GM23338 (cell line): ENCODE results near the gene H2AZ2. TPM values are rescaled to one million over a fixed set of nuclear protein-coding genes. Genes with fewer than 3 reads are reported as not detected.

Experiments used
- ATAC-seq: fragments of 200-7000 bp; cut with Tn5 transposase; 3 replicates; pipeline ENCODE4 v1.9.1; 2020
- DNase-seq: peaks from one replicate; pipeline ENCODE4 v3.0.0-alpha.2; 2015; ENCODE audit warnings: low spot score
- H2AFZ ChIP-seq: fragments of 200-600 bp; sonication (generic); 2 replicates; pipeline ENCODE4 v1.8.0; 2016; ENCODE audit warnings: antibody characterized with exemption, mild to moderate bottlenecking, moderate library complexity
- H3F3A ChIP-seq: fragments of 200-600 bp; sonication (generic); replicated peaks from 2 replicates; pipeline ENCODE4 v1.8.0; 2017; ENCODE audit warnings: antibody characterized with exemption, mixed run types, low read depth
- H3K27ac ChIP-seq: fragments of 200-600 bp; sonication (generic); 2 replicates; pipeline ENCODE4 v1.6.1; 2016; ENCODE audit warnings: low read depth
- H3K27me3 ChIP-seq: fragments of 200-600 bp; sonication (generic); 2 replicates; pipeline ENCODE4 v1.8.0; 2016; ENCODE audit warnings: mild to moderate bottlenecking, mixed run types, moderate library complexity; ENCODE audit not compliant: insufficient read depth
- H3K36me3 ChIP-seq: fragments of 200-600 bp; sonication (generic); 2 replicates; pipeline ENCODE4 v1.8.0; 2016; ENCODE audit warnings: mild to moderate bottlenecking; ENCODE audit not compliant: insufficient read depth
- H3K4me1 ChIP-seq: fragments of 200-600 bp; sonication (generic); 2 replicates; pipeline ENCODE4 v1.8.0; 2016; ENCODE audit warnings: mild to moderate bottlenecking, moderate library complexity; ENCODE audit not compliant: insufficient read depth
- H3K4me2 ChIP-seq: fragments of 200-600 bp; sonication (generic); 2 replicates; pipeline ENCODE4 v1.7.1; 2017; ENCODE audit warnings: mixed run types
- H3K4me3 ChIP-seq: fragments of 200-600 bp; sonication (generic); 2 replicates; pipeline ENCODE4 v1.6.1; 2016; ENCODE audit warnings: mixed run types
- H3K79me2 ChIP-seq: fragments of 200-600 bp; sonication (generic); replicated peaks from 2 replicates; pipeline ENCODE4 v1.8.0; 2017; ENCODE audit warnings: mild to moderate bottlenecking; ENCODE audit not compliant: insufficient read depth
- H3K9me2 ChIP-seq: fragments of 200-600 bp; sonication (generic); 2 replicates; pipeline ENCODE4 v1.8.0; 2017; ENCODE audit not compliant: insufficient read depth
- H4K20me1 ChIP-seq: fragments of 200-600 bp; sonication (generic); replicated peaks from 2 replicates; pipeline ENCODE4 v1.8.0; 2017; ENCODE audit warnings: mild to moderate bottlenecking; ENCODE audit not compliant: insufficient read depth
- H3K27ac Mint-ChIP-seq: 2 replicates; pipeline ENCODE4 v1.8.0; 2020; ENCODE audit warnings: inconsistent platforms, mild to moderate bottlenecking, moderate library complexity, mixed read lengths
- H3K27me3 Mint-ChIP-seq: 3 replicates; pipeline ENCODE4 v1.8.0; 2022; ENCODE audit warnings: low read depth, mild to moderate bottlenecking, moderate library complexity, mixed read lengths, inconsistent platforms; ENCODE audit not compliant: insufficient read depth, poor library complexity
- H3K36me3 Mint-ChIP-seq: 3 replicates; pipeline ENCODE4 v1.8.0; 2021; ENCODE audit warnings: low read depth, mild to moderate bottlenecking, inconsistent platforms, moderate library complexity, mixed read lengths
- H3K4me1 Mint-ChIP-seq: 3 replicates; pipeline ENCODE4 v1.8.0; 2020; ENCODE audit warnings: mild to moderate bottlenecking, inconsistent platforms, mixed read lengths
- H3K4me3 Mint-ChIP-seq: 3 replicates; pipeline ENCODE4 v1.8.0; 2021; ENCODE audit warnings: moderate library complexity, mild to moderate bottlenecking, inconsistent platforms, mixed read lengths
- H3K9me3 Mint-ChIP-seq: 3 replicates; pipeline ENCODE4 v1.8.0; 2020; ENCODE audit warnings: moderate library complexity, mild to moderate bottlenecking, inconsistent platforms, mixed read lengths
- CREB1 ChIP-seq: fragments of 250-450 bp; sonication (Bioruptor Pico); IDR thresholded peaks from 2 replicates; pipeline ENCODE4 v1.5.0; 2020; ENCODE audit warnings: low read depth, mild to moderate bottlenecking, moderate library complexity
- CTCF ChIP-seq, 2 experiments: fragments of 200-600 bp in 1 of 2; sonication (generic) in 1 of 2; conservative IDR thresholded peaks; 2 replicates each; pipeline versions ENCODE4 v1.5.1 to v1.6.1; 2016 to 2017; ENCODE audit warnings: antibody characterized with exemption in 2 of 2, low read depth in 2 of 2, mild to moderate bottlenecking in 2 of 2, moderate library complexity in 1 of 2
- ETS1 ChIP-seq: IDR thresholded peaks from 2 replicates; pipeline ENCODE4 v1.6.1; 2016; ENCODE audit warnings: antibody characterized with exemption
- EZH2 ChIP-seq: fragments of 200-600 bp; sonication (generic); IDR thresholded peaks from one replicate; pipeline ENCODE4 v1.8.0; 2017; ENCODE audit warnings: antibody characterized with exemption, mild to moderate bottlenecking, low read depth; ENCODE audit not compliant: unreplicated experiment
- EZH2phosphoT487 ChIP-seq: fragments of 200-600 bp; sonication (generic); IDR thresholded peaks from one replicate; pipeline ENCODE4 v1.8.1; 2018; ENCODE audit warnings: antibody characterized with exemption; ENCODE audit not compliant: unreplicated experiment
- JUNB ChIP-seq: IDR thresholded peaks from one replicate; pipeline ENCODE4 v1.6.1; 2016; ENCODE audit warnings: antibody characterized with exemption; ENCODE audit not compliant: unreplicated experiment
- NANOG ChIP-seq: IDR thresholded peaks from 2 replicates; pipeline ENCODE4 v1.6.1; 2016; ENCODE audit warnings: antibody characterized with exemption, borderline replicate concordance
- POLR2AphosphoS5 ChIP-seq: IDR thresholded peaks from 2 replicates; pipeline ENCODE4 v1.6.1; 2016; ENCODE audit warnings: antibody characterized with exemption, low read depth
- REST ChIP-seq: IDR thresholded peaks from one replicate; pipeline ENCODE4 v1.6.1; 2018; ENCODE audit warnings: antibody characterized with exemption; ENCODE audit not compliant: unreplicated experiment
- ZNF114 ChIP-seq: fragments of 250-450 bp; sonication (Bioruptor Pico); IDR thresholded peaks from 2 replicates; pipeline ENCODE4 v1.5.0; 2020; ENCODE audit warnings: mild to moderate bottlenecking, moderate library complexity
- ZNF462 ChIP-seq: fragments of 250-450 bp; sonication (Bioruptor Pico); IDR thresholded peaks from 2 replicates; pipeline ENCODE4 v1.5.0; 2020; ENCODE audit warnings: mild to moderate bottlenecking, moderate library complexity
- polyA plus RNA-seq: library from polyadenylated mRNA; unstranded; fragments of >200 nt; fragmentation: Nextera tagmentation; extraction: Ambion mirVana; gene quantifications from 2 replicates; pipeline ENCODE4 v1.2.1, GENCODE V29; 2016
- total RNA-seq: library from RNA; depleted of rRNA; stranded (reverse); fragments of >200 nt; shearing (Covaris generic); gene quantifications from 2 replicates; pipeline ENCODE4 v1.2.3, GENCODE V29; 2014

H2AZ2 gene
- total and polyA plus RNA-seq, 2 experiments from 2014 or later = 215 to 390 TPM

- TF ChIP-seq CTCF (conservative IDR thresholded peaks at IDR 0.05; ENCODE audit: low read depth in 2 of 2) = no peak
Measured at GRCh38 chr7:44881066-44881600, 33.2 kb upstream of the H2AZ2 start (continued).

GRCh38 chr7:44880317-44881018 lies 32.6 kb upstream of the H2AZ2 start:
- Mint-ChIP-seq H3K36me3 (peaks cover 24% of the 10 kb centered on the region), H3K27ac (no peak overlapping the region), H3K4me1 (peaks cover 29% of the 10 kb centered on the region; the same call in 2 of the 3 replicates), H3K4me3 (peak overlapping the region; percentile 7; the same call in 1 of the 3 replicates), H3K9me3 (peaks cover 4% of the 10 kb centered on the region; the same call in 1 of the 3 replicates), H3K27me3 (peaks cover 4% of the 10 kb centered on the region)
- peak overlapping the region; percentile 98 for H3K4me3 ChIP-seq
- 0 out of 2 replicates have a peak overlapping the region, but pooled peaks have one; percentile 12 for H3K27ac ChIP-seq
- 0 out of 2 replicates have a peak overlapping the region, but pooled peaks have one; percentile 29 for H3K4me2 ChIP-seq
- H4K20me1 ChIP-seq = peaks cover 29% of the 10 kb centered on the region
- H3K27me3 ChIP-seq = no peaks in the 10 kb centered on the region
- DNase-seq = no peak
- no peaks in the 10 kb centered on the region for H3K9me2 ChIP-seq
- H3F3A ChIP-seq = peaks cover 5% of the 10 kb centered on the region; the same call in 1 of the 2 replicates
- H2AFZ ChIP-seq = no peak overlapping the region
- peaks cover 57% of the 10 kb centered on the region for H3K79me2 ChIP-seq
- no peak for ATAC-seq
- peaks cover 5% of the 10 kb centered on the region; the same call in 1 of the 2 replicates for H3K36me3 ChIP-seq
- peaks cover 24% of the 10 kb centered on the region for H3K4me1 ChIP-seq
- TF ChIP-seq EZH2 (no peak), ZNF114 (CRISPR knock-in tag) (no peak), POLR2AphosphoS5 (no peak), JUNB (no peak), NANOG (no peak), ETS1 (no peak), EZH2phosphoT487 (no peak), ZNF462 (CRISPR knock-in tag) (no peak), CREB1 (no peak), REST (no peak)
